ACHN (cell line): ENCODE data around the gene ZFAND4.
"Not testable (repeated sequence)": the region's sequence is repeated elsewhere in the genome, so short reads cannot be mapped to it uniquely, and the experiment has no call there.

ENCODE experiments used
- DNase-seq: peaks from one replicate; pipeline ENCODE4 v3.0.0-alpha.2; 2015
- in situ Hi-C: cut with HindIII; loops from 2 replicates; pipeline ENCODE4 v1.10.0; 2017; ENCODE audit warnings: low sequenced_read_pairs, low pct_ligation_motif_present, low pct_unique_long_range_greater_than_20kb

The ZFAND4 gene

DNA sequence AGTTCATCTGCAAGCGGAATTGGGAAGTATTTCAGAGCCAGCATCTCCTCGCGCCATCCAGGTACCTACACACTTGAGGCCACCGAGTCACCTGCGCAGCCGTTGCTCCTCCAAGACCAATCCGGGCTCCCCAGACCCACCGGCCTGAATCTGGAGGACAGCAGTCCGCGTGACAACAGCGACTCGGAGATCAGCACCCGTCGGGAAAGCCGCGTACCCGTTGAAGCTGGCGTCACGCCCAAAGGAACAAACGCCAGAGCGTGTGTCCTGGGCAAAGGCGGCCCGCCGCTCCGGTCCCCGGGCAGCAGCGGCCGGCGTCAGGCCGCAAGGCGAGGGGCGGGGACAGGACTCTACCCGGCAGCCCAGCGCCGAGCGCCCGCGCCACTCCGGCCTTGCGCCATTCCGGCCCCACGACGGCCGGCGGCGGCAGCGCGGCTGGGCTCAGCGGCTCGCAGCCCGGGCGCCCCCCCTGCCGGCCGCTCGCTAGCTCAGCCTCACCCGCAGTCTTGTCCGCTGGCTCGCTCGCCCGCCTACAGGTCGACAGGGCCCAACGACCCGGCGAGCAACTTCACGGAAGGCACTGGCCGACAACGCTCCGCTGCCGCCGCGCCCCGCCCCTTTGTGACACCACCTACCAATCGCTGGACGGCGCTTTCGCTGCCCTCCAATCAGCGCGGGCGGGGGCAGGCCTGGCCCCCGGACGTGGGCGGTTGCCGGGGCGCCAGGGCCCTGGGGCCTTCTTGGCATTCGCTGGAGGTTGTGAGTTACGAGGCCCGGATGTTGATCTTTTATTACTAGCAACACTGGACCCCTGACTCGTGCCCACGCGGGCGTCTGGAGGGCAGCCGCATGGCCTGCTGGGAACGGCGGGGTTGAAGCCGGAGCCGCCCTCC is at the start of gene ZFAND4:
Gene ZFAND4, minus strand, starts transcription at position 592 of the 893 bp plus-strand sequence. CDS start 9,047 bp downstream, outside the sequence.
- peak; percentile 98 for DNase-seq
- in situ Hi-C loops, result no loop called here

DNA sequence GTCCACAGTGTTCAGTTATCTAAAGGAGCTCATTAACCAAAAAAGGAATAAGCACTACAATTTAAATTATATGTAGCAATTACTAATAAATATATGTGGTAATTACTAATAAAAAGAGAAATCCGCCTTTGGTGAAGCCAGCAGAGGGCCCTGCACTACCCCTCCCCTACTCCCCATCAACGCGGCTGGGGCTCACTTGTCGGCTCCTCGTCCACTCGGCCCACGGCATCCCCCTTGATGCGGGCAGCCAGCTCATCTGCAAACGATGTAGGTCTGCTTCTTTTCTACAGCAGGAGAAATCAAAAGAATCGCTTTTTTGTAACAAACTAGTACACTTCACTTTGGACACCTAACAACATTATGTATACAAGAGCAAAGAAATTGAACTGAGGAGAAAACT is 48.9 kb upstream of the ZFAND4 start:
- DNase-seq, in situ Hi-C loops: not testable (repeated sequence)

DNA sequence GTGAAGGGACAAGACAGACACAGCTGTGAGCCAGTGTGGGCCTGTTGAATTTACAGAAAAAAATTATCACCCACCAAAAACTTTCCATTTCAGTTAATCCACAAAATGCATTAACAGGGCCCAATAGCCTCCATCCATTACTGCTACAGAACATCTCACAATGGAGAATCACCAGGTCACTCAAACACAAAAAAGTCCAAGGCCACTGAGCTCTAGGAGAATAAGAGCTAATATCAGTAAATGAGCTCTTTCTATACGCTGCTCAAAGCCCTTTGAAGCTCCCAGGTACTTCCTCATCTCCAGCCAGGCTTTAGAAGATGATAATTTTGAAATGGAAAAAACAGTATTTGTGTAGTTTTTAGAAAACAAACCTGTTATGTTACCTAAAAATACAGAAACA is 45.1 kb upstream of the ZFAND4 start:
- in situ Hi-C loops, DNase-seq: not testable (repeated sequence)

DNA sequence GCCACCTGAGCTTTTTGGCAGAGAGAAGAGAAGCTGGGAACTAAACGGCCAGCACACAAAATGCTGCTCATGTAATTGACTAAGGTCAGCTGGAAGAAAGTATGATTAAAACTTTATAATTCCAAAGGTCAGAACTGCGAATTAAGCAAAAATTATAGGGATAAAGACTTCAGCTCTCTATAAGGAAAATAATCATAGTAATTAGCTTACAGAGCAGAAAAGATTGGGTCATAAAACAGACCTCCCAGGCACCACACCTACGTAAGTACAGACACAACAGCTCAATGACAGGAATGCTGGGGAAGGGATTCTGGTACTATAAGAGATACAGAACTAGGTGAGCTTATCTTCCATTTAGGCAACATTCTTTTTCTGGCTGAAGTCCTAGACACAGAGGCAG is 44.5 kb upstream of the ZFAND4 start:
- in situ Hi-C loops, DNase-seq: not testable (repeated sequence)

DNA sequence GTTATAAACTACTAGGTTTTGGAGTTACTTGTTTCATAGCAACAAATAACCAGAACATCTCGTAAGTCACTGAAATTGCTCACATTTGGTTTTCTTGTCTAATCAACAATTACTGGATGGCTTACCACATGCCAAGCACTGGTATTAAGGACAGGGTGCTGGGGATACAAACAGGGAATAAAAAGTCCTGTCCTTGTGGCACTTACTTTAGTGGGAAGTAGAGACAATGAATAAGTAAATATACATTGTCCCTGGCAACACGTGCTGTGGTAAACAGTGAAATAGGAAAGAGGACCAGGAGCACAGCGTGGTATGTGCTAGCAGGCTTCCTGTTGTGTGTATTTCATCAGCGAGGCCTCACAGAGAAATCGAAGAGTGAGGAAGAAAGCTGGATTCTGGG is 38.7 kb upstream of the ZFAND4 start:
- DNase-seq, in situ Hi-C loops: not testable (repeated sequence)

DNA sequence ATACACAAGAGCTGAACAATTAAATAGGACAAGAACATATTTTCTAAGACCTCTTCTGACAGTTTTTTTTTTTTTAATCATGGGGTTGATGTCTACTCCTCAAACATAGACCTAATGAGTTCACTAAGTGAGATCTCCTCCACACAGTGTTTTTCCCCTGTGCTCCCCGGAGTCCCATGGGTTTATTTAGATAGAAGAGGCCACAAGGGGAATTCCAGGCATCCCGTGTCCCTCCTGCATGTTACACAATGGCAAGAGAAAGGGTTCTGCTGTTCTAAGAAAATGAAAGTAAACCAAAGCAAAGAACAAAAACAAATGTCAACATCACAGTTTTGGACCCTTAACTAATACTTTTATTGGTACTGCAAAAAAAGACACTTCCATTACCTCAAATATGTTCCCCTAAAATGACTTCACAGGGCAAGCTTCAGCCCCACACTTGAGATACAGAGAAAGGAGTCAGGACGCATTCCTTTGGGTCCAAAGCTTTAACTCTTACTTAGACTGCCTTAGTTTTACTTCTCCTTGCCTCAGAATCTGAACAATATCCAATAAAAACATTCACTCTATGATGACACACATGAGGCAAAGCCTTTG is 37.7 kb upstream of the ZFAND4 start:
- DNase-seq, in situ Hi-C loops: not testable (repeated sequence)

DNA sequence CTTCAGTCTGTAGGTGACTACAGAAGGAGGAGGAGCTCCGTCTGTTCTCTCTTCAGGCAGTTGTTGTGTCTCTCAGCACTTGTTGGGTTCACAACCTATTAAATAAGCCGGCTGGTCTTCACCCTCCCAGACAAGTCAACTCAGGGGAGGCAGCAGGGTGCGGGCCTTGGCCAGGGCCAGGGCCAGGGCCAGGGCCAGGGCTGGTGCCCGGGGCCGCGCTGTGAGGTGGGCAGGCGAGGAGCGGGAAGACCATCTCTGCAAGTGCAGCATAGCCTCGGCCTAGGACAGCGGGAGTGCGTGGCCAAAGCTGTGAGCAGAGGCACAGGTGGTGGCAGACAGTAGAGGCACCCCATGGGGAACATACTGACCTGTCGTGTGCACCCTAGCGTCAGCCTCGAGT is 5.9 kb upstream of the ZFAND4 start:
- in situ Hi-C loops, DNase-seq: not testable (repeated sequence)

DNA sequence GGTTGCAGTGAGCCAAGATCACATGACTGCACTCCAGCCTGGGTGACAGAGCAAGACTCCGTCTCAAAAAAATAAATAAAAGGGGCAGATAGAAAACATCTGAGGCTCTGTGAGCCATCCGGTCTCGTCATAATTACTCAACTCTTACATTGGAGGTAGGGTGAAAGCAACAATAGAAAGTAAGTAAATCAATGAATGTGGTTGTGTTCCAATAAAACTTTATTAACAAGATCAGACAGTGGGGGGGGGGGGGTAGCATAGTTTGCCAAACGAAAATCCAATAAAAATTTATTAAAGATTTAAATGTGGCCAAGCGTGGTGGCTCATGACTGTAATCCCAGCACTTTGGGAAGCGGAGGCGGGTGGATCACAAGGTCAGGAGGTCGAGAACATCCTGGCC is 2.8 kb upstream of the ZFAND4 start:
- DNase-seq, result no peak
- in situ Hi-C loops, result no loop called here

DNA sequence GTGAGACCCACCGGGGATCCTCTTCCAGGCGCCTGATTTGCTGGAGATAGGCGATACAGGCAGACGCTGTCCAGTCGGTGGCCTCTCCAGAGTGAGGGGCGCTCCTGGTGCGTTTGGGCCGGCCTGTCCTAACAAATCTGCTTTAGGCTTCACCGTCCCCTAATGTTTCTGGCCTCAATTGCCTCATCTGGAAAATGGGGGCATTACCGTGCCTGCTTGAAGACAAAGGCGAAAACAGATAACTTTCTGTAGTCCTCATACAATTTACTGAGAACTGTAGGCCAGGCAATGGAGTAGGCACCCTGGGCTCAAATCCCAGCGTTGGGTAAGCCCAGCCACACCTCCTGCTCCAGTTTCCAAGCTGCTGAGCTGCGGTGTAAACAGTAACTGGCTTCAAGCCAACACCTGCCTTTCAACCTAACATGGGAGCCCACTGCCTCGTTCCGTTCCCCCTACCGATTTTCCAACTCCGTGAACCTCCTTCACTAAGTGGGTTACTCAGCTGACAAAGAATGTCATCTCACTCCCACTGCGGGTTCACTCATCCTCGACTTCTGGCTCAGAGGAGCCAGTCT is 589 bp upstream of the ZFAND4 start:
- in situ Hi-C loops, result no loop called here

DNA sequence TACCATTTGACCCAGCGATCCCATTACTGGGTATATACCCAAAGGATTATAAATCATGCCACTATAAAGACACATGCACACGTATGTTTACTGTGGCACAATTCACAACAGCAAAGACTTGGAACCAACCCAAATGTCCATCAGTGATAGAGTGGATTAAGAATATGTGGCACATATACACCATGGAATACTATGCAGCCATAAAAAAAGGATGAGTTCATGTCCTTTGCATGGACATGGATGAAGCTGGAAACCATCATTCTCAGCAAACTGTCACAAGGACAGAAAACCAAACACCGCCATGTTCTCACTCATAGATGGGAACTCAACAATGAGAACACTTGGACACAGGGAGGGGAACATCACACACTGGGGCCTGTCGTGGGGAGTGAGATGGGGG is 1.3 kb downstream of the ZFAND4 start:
- DNase-seq, in situ Hi-C loops: not testable (repeated sequence)

More for the DNA sequence above, 589 bp upstream of the ZFAND4 start:
- DNase-seq, result peak; percentile 41

DNA sequence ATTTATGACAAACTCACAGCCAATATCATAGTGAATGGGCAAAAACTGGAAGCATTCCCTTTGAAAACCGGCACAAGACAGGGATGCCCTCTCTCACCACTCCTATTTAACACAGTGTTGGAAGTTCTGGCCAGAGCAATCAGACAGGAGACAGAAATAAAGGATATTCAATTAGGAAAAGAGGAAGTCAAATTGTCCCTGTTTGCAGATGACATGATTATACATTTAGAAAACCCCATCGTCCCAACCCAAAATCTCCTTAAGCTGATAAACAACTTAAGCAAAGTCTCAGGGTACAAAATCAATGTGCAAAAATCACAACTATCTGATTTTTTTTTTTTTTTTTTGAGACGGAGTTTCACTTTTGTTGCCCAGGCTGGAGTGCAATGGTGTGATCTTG is 2.7 kb downstream of the ZFAND4 start:
- DNase-seq, in situ Hi-C loops: not testable (repeated sequence)

DNA sequence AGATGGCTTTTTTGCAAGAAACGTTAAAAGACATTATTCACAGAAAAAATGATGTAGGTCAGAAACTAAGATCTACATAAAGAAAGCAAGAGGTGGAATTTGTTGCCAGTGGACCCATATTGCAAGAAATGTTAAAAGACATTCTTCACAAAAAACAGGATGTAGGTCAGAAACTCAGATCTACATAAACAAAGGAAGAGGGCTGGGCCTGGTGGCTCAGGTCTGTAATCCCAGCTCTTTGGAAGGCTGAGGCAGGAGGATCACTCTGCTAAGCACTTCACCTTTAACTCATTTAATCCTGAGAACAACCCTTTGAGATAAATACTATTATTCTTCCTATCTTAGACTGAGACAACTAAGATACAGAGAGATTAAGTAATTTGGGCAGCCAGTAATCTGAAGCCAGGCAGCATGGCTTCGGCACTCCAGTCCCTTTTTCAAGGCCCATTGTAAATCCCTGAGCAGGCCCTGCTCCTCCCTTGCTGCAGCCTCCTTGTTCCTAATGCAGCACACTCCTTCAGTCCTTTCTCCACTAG is 11.6 kb downstream of the ZFAND4 start:
- DNase-seq, result no peak
- in situ Hi-C loops, result no loop called here

DNA sequence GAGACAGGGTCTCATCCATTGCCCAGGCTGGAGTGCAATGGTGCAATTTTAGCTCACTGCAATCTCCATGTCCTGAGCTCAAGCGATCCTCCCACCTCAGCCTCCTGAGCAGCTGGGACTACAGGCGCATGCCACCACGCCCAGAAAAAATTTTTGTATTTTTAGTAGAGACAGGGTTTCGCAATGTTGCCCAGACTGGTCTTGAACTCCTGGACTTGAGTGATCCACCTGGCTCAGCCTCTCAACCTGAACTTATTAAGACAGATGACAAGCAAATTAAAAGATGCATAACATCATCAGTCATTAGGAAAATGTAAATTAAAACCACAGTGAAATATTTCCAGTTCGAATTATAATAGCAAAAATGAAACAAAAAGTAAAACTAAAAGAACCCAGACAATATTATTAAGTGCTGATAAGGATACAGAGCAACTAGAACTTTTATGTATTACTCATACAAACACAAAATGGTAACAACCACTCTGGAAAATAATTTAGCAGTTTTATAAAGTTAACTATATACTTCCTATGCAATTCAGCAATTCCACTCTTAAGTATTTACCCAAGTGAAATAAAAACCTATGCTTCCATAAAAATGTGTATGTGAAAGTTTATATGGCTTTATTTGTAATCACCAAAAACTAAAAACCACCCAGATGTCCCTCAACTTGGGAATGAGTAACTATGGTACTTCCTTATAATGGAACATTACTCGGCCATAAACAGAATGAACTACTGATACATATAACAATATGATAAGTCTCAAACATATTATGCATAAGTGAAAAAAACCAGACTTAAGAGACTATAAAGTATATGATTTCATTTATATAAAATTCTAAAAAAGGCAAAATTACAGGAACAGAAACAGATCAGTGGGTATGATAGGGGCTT is 15.3 kb downstream of the ZFAND4 start:
- in situ Hi-C loops, result no loop called here
- no peak for DNase-seq

DNA sequence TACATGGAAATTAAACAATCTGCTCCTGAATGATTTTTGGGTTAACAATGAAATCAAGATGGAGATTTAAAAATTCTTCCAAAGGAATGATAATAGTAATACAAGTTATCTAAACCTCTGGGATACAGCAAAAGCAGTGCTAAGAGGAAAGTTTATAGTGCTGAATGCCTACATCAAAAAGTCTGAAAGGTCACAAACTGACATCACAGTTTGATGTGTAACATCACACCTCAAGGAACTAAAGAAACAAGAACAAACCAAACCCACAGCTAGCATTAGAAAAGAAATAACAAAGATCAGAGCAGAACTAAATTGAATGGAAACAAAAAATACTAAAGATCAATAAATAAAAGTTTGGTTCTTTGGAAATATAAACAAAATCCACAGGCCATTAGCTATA is 17.4 kb downstream of the ZFAND4 start:
- in situ Hi-C loops, result no loop called here
- DNase-seq, result no peak

DNA sequence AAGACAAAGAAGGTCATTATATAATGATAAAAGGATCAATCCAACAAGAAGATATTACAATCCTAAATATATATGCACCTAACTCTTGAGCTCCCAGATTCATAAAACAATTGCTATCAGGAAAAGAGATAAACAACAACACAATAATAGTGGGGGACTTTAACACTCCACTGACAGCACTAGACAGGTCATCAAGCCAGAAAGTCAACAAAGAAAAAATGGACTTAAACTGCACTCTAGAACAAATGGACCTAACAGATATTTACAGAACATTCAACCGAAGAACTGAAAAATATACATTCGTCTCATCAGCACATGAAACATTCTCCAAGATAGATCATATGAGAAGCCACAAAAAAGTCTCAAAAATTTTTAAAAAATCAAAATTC is 17.8 kb downstream of the ZFAND4 start:
- DNase-seq, in situ Hi-C loops: not testable (repeated sequence)

DNA sequence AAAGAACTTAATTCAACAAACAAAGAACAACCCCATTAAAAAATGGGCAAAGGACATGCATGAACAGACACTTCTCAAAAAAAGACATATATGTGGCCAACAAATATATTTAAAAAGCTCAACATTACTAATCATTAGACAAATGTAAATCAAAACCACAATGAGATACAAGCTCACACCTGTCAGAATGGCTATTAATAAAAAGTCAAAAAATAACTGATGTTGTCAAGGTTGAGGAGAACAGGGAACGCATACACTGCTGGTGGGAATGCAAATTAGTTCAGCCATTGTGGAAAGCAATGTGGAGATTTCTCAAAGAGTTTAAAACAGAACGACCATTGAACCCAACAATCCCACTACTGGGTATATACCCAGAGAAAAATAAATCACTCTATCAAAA is 19.1 kb downstream of the ZFAND4 start:
- in situ Hi-C loops, result no loop called here
- no peak for DNase-seq

DNA sequence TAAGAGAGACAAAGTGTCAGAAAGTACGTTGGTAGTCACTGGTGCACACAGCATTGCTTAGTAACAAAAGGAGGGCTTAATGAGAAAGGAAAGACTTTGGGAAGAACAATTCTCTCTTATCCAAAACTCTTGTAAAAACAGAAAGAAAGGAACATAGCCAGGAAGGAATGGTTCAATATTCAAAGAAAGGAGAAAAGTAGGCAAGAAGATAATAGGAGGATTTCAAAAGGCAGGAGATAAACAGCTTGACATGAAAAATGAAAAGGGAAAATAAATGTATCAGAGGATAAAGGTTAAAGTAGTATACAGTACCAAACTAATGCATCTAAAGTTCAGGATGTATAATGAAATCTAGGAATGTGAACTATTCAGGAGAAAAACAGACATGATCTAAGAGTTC is 20.1 kb downstream of the ZFAND4 start:
- in situ Hi-C loops, result no loop called here
- DNase-seq, result no peak

DNA sequence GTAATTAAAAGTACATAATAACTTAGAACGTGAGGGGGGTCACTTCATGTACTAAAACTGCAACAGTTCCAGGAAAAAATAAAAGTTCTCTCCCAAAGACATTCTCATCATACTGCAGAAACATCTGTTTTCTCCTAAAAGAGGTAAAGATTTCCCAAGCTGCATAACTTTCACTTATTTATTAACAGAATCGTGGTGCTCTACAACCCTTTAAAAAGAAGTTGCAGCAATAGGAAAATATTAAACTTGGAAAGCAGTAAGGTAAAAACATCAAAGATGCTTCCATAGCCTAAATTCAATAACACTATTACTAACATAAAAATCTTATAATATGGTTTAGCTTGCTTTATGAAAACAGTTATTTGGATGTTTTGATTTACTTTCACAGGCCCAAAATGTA is 23.3 kb downstream of the ZFAND4 start:
- DNase-seq, result peak; percentile 25
- in situ Hi-C loops, result no loop called here
